HK-2 (cell line): Measurements from ENCODE around the gene NBEA.
"Not testable (repeated sequence)": the region's sequence is repeated elsewhere in the genome, so short reads cannot be mapped to it uniquely, and the experiment has no call there.

ENCODE experiments used
- DNase-seq: peaks from one replicate; pipeline ENCODE4 v3.0.0-alpha.2; 2018; ENCODE audit not compliant: unreplicated experiment

Gene NBEA

GRCh38 chr13:35388441-35389355 is 446.6 kb downstream of the NBEA start:
- no peak for DNase-seq

DNA sequence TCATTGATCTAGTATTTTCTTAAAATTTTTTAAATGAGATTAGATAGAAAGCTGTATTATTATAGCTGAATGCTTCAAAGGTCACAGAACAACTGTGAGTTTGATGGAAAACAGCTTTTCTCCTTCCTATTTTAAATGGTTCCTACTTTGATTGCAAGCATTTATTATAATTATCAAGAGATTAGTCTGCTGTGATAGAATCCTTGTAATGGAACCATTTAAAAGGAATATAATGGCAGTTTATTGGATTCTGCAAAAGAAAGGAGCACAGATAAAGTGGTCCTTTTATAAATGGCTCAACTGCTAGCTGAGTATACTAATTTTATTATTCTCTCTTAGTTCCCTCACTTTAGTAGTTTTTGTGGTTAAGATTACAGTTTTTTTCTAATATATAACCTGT is 447.5 kb downstream of the NBEA start:
- no peak for DNase-seq

GRCh38 chr13:35392768-35393167 is 450.7 kb downstream of the NBEA start:
- DNase-seq: no peak

DNA sequence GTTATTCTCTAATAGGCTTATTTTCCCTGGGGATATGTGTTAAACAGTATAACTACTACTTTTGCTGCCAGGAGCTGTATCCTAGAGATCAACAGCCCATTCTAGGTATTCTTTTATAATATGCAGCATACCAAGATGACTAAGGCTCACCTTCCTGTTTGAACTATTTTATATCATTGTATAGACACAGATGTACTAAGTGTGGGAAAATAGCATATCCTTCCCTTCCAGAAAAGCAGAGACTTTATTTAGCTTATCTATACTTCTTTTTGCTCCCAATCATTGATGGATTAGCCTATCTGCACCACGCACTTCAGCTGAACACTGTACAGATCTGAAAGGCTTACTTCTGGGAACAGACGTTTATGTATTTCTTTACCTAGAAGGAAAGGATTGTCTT is 451.8 kb downstream of the NBEA start:
- DNase-seq: no peak

DNA sequence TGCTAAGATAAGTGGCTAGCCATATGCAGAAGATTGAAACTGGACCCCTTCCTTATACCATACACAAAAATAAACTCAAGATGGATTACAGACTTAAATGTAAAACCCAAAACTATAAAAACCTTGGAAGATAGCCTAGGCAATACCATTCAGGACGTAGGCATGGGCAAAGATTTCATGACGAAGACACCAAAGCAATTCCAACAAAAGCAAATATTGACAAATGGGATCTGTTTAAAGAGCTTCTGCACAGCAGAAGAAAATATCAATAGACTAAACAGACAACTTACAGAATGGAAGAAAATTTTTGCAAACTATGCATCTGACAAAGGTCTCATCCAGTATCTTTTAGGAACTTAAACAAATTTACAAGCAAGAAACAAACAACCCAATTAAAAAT is 466.2 kb downstream of the NBEA start:
- DNase-seq: not testable (repeated sequence)

DNA sequence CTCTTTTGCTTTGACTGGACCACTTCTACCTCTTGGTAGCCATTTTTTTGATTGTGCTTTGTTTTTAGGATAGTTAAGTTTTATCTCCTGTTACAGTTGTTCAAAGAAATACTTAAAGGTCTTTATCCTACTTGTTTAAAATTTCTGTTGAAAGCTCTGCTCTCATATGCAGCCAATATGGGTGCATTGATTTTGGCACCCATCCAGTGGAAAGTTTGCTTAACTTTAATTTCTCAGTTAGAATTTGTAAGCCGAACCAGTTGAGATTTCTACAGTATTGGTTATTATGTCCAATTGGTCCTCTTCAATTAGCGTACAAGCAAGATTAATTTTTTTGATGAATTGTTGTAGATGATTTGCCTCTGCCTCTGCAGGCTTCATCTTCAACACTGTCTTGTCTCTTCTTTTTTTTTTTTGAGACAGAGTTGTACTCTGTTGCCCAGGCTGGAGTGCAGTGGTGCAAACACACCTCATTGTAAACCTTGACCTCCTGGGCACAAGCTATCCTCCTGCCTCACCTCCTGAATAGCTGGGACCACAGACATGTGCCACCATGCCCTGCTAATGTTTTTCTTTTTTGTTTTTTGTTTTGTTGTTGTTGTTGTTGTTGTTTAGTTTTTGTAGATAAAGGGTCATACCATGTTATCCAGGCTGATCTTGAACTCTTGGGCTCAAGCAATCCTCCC is 469.1 kb downstream of the NBEA start:
- DNase-seq: no peak

DNA sequence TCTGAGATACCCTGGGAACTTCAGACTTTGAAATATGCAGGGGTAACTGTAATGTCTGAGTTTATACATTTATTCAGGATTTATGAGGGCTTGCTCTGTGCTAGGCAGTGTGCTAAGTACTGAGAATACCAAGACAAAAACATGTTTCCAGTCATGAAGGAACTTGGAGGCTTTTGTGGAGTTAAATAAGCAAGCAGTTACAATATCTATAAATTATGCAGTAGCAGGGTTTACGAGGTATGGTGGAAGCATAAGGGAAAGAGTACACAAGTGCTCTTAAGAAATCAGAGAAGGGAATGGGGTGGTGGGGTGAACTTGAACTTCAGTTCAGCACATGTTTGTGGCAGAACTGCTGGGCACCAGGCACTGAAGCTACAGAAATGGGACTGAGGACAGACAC is 506.4 kb downstream of the NBEA start:
- DNase-seq: no peak

DNA sequence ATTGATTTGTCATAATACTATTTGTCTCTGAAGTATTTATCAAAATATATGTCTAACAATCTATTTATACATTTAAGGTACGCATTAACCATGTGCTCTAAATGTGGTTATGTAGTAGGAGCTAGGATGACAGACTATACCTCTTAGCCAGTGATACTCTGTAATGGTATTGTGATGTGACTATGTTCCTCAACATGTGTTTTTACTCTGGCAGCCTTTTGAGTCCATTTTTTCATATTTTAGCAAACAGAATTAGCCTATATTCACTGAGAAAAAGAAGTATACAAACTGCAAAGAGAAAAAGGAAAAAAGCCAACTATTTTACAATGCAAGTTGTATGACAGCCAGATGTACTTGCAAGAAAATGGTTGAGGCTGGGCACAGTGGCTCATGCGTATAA is 507.8 kb downstream of the NBEA start:
- no peak for DNase-seq

GRCh38 chr13:35455022-35455421 is 513.0 kb downstream of the NBEA start:
- DNase-seq: no peak

DNA sequence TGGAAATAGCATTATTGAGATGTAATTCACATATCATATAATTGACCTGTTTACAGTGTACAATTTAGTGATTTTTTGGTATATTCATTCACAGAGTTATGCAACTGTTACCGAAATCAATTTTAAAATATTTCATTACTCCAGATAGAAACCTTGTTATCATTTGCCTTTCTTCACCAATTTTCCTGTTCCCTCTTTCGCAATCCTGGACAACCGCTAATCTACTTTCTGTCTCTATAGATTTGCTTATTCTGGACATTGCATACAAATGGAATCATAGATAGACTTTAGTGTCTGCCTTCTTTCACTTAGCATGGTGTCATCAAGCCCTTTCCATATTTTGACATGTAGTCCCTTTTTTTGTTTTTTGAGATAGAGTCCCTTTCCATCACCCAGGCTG is 515.2 kb downstream of the NBEA start:
- DNase-seq: no peak

- no peak for DNase-seq
Observed at GRCh38 chr13:35460061-35460460, 518.0 kb downstream of the NBEA start.

DNA sequence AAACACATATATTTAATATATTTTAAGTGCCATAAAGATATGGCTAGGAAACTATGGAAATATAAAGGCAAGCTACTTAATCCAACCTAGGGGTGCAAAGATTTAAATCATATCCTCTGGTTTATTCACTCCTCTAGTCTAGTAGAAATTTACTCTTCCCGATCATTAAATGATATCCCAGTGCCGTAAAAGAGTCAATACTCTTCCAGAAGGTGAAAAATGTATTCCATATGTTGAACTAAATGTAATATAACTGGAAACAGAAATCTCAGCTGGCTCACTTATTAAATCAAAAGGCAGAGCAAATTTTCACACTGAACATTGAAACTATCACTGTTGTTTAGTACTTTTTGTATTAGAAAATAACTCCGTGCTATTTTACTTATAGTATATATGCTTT is 523.3 kb downstream of the NBEA start:
- no peak for DNase-seq

DNA sequence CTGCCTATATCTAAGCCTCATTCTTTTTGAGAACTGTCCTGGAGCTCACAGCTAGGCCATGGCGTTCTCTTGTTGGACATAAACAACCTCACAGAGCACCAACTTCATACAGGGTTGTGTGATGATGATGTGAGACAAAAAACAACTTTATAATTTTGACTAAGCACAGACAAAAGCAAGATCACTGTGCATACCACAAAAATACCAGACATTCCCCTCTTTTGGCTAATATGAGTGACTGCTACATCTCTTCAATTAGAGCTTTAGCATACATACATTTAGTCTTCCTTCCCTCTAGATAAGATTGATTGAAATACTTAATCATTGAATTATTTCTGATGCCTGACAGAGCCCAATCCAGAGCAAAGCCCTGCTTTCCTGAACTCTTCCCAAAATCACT is 526.1 kb downstream of the NBEA start:
- no peak for DNase-seq

DNA sequence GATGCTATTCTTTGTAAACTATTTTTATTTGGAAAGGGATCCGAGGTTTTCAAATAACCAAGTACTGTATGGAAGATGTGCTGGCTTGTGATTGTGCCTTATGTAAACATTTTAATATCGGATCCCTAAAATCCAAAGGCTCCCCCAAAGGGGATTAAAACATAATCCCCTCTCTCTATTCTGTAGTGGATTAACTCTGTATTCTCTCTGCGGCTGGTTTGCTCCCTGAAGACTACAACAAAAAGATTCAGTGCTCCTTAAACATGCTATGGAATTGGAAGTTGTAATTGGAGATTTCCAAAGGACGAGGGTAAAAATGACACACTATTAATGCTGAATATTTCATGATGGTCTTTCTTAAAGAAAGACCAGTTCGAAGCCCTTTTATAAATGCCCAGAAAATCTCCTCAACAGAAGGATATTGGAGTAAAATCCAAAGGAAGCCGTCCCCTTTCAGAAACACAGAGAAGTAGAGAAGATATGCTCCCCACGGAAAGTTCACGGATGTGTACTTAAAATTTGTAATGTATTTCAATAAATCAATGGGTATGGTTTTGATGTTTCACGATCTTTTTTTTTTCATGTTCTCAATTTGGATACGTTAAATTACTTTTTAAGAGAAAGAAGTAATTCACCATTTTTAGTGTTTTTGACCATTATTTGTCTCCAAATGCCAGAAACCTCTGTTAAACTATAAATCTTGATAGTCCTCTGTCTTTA is 527.9 kb downstream of the NBEA start:
- no peak for DNase-seq

DNA sequence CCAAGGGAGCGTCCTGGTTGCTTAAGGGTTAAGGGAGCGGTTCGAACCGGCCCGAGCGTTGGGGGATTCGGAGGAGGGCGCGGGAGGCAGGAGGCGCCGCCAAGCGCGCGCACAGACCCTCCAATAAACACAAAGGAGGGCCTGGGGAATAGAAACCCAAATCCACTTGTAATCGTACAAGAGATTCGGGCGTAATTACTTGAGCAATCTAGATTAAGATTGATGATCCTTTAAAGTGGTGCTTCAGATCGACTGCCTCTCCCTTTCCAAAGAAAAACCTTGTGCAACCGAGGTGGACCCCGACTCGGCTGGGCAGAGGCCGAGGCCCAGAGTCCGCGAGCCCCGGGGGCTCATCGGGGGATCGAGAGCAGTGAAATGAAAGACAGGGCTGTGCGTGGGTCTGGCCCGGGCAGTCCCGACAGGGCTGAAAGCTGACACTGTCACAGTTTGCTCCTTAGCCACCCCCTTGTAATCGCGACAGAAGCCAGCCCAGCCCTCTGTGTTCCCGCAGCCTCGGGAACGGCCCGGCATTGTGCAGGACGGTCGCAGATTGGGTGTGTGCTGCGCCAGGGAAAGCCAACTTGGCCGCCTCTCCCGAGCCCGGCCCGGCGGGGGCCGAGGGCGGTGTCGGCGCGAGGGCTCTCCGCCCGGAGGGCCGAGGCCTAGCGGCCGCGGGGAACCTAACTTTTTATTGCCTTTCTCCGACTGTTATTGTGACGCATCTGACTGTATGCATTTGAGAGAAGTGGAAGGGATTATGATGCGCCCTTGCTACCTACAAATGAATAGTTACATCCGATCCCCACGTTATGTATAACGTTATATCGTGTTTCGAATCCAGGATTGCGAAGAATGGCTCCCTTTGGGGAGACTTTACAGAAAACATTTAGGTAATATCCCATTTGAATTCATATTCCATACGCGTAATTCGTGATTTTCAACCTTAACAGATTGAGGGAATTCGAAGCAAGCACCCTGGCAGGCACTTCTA is 528.9 kb downstream of the NBEA start:
- DNase-seq: no peak

- no peak for DNase-seq
Observed at GRCh38 chr13:35471706-35472322, 529.7 kb downstream of the NBEA start.

DNA sequence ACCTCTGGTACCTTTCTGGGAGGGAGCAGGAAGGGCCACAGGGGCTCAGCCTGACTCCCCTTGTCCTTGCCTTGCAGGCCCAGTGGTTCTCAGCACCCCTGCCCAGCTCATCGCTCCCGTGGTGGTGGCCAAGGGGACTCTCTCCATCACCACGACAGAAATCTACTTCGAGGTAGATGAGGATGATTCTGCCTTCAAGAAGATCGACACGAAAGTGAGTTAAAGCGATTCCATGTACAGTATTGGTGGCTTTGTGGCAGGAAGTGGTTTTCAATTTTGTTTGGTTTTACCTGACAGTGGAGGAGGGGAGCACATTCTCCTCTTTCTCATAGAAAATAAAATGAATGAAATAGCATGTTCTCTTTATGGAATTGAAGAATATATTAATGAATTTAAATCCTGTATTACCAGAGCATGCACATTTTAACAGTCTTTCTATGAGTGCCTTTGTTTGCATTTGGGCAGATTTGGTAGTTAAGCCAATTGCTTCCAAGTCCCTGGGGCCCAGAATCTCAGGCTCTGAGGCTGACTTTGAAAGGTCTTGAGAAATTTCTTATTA is 530.3 kb downstream of the NBEA start:
- no peak for DNase-seq

- no peak for DNase-seq
Observed at GRCh38 chr13:35473206-35473775, 531.2 kb downstream of the NBEA start.

DNA sequence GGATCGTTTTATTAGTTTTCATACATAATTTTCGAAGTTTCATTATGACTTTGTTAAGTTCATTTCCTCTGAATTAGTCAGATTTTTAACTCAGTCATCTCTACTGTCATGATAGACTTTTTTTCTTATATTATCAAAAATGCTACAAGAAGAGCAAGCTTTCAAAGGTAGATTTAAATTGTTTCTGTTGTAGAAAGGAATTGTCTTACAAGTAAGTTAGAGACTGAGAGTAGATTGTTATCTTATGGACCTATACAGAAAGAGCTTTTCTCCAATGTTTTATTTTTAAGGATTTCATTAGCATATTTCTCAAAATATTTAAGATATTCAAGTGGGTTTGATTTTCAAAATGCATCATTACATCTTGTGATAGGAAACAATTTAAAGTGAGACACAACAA is 531.7 kb downstream of the NBEA start:
- no peak for DNase-seq

DNA sequence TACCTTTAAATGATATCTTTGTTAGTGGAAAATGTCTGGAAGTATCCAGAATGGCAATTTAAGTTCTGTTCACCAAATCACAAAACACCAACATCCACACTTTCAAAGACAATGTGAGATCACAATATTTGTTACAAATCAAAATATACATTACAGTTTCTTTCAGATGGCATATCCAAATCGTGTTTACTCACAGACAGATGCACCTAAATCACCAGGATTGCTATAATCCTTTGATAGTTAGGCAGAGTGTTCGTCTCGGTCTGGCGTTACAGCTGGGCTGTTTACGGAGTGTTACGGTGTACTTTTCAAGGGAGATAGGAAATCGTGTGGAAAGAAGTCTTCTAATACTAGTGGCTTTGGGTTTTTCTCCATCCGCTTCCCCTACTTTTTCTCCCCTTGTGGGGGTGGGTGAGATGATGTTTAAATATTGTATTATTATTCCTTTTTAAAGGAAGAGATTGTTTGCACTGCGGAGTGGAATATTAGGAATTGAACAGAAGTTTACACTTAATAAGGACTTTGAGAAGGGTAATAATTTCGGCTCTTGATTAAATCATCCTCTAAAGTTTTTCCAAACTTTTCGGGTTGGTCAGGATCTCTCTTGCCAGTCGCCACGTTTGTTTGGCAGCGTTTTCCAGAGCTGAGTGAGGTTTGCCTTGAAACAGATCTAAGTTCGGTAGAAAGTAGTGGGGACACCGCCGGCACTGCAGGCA is 532.6 kb downstream of the NBEA start:
- no peak for DNase-seq
